GM23338 (cell line): ENCODE results near the gene FIP1L1.

Experiments used
- CTCF ChIP-seq, 2 experiments: fragments of 200-600 bp in 1 of 2; sonication (generic) in 1 of 2; conservative IDR thresholded peaks; 2 replicates each; pipeline versions ENCODE4 v1.5.1 to v1.6.1; 2016 to 2017; ENCODE audit warnings: antibody characterized with exemption in 2 of 2, low read depth in 2 of 2, mild to moderate bottlenecking in 2 of 2, moderate library complexity in 1 of 2
- EZH2 ChIP-seq: fragments of 200-600 bp; sonication (generic); IDR thresholded peaks from one replicate; pipeline ENCODE4 v1.8.0; 2017; ENCODE audit warnings: antibody characterized with exemption, mild to moderate bottlenecking, low read depth; ENCODE audit not compliant: unreplicated experiment
- EZH2phosphoT487 ChIP-seq: fragments of 200-600 bp; sonication (generic); IDR thresholded peaks from one replicate; pipeline ENCODE4 v1.8.1; 2018; ENCODE audit warnings: antibody characterized with exemption; ENCODE audit not compliant: unreplicated experiment
- POLR2AphosphoS5 ChIP-seq: IDR thresholded peaks from 2 replicates; pipeline ENCODE4 v1.6.1; 2016; ENCODE audit warnings: antibody characterized with exemption, low read depth
- REST ChIP-seq: IDR thresholded peaks from one replicate; pipeline ENCODE4 v1.6.1; 2018; ENCODE audit warnings: antibody characterized with exemption; ENCODE audit not compliant: unreplicated experiment

- TF ChIP-seq CTCF (conservative IDR thresholded peaks at IDR 0.05; ENCODE audit: low read depth in 2 of 2), result no peak
- TF ChIP-seq REST, result no peak
- no peak for TF ChIP-seq EZH2
- no peak for TF ChIP-seq EZH2phosphoT487
- no peak for TF ChIP-seq POLR2AphosphoS5
These were observed 112.9 kb downstream of the FIP1L1 start for GRCh38 chr4:53490161-53490956.
